Frontal cortex (tissue), 4 donors: ENCODE results near the gene NPIPA1. TPM values are rescaled to one million over a fixed set of nuclear protein-coding genes. Genes with fewer than 3 reads are reported as not detected.
A peak's percentile ranks its signal among the peaks of the same experiment; 100 is the strongest.
"Not testable (repeated sequence)": the region's sequence is repeated elsewhere in the genome, so short reads cannot be mapped to it uniquely, and the experiment has no call there.

Experiments used
- DNase-seq, 2 donors: peaks; one replicate each; pipeline ENCODE4 v3.0.0; 2012; ENCODE audit warnings: low spot score in 2 of 2
- FAIRE-seq: peaks from 2 replicates; lab custom pipeline; 2012; peaks lifted over from hg19 to GRCh38; lab: Jason Lieb, UNC
- total RNA-seq: library from RNA; depleted of rRNA; stranded (reverse); fragments of >200 nt; gene quantifications from one replicate; pipeline ENCODE4 v1.2.3, GENCODE V29; 2014
- donor health status: control.
- donor health status: control.
- donor health status: control.

Gene NPIPA1
- total RNA-seq, 1 donor from 2014 or later = 48.9 TPM

GRCh38 chr16:14928064-14928714, 9.1 kb upstream of the NPIPA1 start:
- DNase-seq = peak in 1 of 2 donors; percentile 29

GRCh38 chr16:14929176-14929575, 8.1 kb upstream of the NPIPA1 start:
- DNase-seq, FAIRE-seq: not testable (repeated sequence)

More at GRCh38 chr16:14928064-14928714, 9.1 kb upstream of the NPIPA1 start:
- not testable (repeated sequence) for FAIRE-seq

GRCh38 chr16:14930246-14930645, 7.0 kb upstream of the NPIPA1 start:
- DNase-seq, FAIRE-seq: not testable (repeated sequence)

GRCh38 chr16:14930971-14931370, 6.3 kb upstream of the NPIPA1 start:
- FAIRE-seq = not testable (repeated sequence)

DNA sequence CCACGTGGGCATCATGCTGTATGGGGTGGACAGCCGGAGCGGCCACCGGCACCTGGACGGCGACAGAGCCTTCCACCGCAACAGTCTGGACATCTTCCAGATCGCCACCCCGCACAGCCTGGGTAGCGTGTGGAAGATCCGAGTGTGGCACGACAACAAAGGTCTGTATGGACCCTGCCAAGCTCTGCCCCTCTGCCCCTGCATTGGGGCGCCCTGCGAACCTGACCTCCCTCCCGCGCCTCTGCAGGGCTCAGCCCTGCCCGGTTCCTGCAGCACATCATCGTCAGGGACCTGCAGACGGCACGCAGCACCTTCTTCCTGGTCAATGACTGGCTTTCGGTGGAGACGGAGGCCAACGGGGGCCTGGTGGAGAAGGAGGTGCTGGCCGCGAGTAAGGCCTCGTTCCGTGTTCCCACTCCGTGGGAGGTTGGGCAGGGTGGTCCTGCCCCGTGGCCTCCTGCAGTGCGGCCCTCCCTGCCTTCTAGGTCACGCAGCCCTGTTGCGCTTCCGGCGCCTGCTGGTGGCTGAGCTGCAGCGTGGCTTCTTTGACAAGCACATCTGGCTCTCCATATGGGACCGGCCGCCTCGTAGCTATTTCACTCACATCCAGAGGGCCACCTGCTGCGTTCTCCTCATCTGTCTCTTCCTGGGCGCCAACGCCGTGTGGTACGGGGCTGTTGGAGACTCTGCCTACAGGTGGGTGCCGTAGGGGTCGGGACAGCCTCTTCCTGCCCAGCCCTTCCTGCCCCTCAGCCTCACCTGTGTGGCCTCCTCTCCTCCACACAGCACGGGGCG, 4.5 kb upstream of the NPIPA1 start:
- not testable (repeated sequence) for FAIRE-seq, DNase-seq

More at GRCh38 chr16:14930971-14931370, 6.3 kb upstream of the NPIPA1 start:
- not testable (repeated sequence) for DNase-seq

DNA sequence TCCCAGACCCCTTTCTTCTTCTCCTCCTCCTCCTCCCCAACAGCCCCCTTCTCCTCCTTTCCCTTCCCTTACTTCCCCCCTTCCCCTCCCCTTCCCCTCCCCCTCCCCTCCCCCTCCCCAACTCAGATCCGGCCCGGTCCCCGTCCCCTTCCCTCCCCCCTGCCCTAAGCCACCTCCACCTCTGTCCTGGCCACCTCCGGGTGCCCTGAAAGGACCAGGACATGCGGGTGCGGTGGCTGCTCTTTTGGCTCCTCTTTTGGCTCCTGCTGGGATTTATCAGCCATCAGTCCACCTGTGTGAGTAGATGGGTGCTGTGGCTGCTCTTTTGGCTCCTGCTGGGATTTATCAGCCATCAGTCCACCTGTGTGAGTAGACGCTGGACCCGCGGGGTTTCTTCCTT, 751 bp downstream of the NPIPA1 start:
- not testable (repeated sequence) for DNase-seq, FAIRE-seq

GRCh38 chr16:14942686-14943085, 5.4 kb downstream of the NPIPA1 start:
- not testable (repeated sequence) for DNase-seq, FAIRE-seq

DNA sequence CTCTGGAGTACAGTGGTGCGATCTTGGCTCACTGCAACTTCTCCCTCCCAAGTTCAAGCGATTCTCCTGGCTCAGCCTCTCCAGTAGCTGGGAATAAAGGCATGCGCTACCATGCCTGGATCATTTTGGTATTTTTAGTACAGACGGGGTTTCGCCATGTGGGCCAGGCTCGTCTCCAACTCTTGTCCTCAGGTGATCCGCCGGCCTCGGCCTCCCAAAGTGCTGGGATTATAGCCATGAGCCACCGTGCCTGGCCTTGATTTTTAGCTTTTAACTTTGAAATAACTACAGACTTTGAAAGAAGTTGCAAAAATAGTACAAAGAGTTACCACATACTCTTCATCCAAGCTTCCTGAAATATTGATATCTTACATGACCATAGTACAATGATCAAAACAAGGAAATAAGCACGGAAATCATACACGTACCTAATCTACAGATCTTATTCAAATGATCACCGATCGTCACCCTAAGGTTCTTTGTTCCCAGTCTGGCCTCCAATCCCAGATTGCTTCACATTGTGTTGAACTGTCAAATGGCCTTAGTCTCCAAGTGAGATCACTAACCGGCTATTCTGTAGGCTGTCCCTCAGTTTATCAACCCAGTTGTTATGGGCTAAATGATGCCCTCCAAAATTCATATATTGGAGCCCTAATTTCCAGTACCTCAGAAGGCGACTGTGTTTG, 18.4 kb downstream of the NPIPA1 start:
- DNase-seq = no peak
- no peak for FAIRE-seq

DNA sequence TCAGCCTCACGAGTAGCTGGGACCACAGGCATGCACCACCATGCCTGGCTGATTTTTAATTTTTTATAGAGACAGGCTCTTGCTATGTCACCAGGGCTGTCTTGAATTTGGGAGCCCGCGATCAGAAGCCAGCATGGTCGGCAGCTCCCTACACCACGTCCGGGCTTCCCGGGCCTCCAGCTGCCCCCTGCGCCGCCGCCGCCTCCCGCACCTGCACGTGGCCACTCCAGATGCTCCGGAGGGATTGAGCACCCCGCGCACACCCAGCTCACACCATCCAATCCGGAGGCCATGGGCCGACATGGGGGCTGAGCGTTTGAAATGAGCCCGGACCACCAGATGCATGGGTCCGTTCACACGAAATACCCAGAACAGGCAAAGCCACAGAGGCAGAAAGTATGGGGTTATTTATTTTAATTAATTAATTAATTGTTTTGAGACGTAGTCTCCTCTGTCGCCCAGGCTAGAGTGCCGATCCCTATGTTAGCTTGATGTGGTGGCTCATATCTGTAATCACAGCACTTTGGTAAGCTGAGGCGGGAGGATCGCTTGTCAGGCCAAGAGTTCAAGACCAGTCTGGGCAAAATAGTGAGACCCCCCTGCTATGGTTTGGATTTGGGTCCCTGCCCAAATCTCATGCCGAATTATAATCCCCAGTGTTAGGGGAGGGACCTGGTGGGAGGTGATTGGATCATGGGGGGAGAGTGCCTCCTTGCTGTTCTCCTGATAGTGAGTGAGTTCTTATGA, 20.5 kb downstream of the NPIPA1 start:
- no peak for DNase-seq
- no peak for FAIRE-seq

- DNase-seq = no peak
- no peak for FAIRE-seq
Measured at GRCh38 chr16:14958323-14958600, 21.0 kb downstream of the NPIPA1 start.

- FAIRE-seq (no peak), DNase-seq (no peak)
Measured at GRCh38 chr16:14958970-14959369, 21.7 kb downstream of the NPIPA1 start.

DNA sequence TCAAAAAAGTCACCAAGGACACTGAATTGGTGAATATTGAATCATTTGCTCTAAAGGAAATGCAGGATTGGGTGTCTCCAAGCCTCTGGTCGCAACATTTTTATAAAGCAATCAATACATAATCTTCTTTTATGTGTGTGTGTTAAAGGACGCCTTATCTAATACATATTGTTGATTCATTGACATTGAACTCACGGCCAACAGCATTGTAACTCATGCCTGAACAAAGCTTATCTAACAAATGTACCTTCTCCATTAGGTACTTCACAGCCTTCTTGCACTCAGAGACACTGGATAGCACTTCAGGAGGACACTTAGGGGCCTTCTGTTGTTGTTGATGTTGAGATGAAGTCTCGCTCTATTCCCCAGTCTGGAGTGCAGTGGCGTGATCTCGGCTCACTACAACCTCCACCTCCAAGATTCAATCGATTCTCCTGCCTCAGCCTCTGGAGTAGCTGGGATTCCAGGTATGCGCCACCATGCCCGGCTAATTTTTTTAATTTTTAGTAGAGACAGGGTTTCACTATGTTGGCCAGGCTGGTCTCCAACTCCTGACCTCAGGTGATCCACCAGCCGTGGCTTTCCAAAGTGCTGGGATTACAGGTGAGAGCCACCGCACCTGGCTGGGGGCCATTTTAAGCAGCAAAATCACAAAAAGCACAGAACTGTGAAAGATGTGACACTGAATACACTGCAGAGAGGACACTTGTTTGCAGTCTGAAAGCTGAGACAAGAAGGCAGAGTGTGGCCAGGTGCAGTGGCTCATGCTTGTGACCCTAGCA, 24.4 kb downstream of the NPIPA1 start:
- no peak for FAIRE-seq

GRCh38 chr16:14963281-14964173, 26.3 kb downstream of the NPIPA1 start:
- no peak for FAIRE-seq
- no peak for DNase-seq

More for the DNA sequence above, 24.4 kb downstream of the NPIPA1 start:
- no peak for DNase-seq

- no peak for DNase-seq
- FAIRE-seq = no peak
Measured at GRCh38 chr16:14965328-14965727, 28.1 kb downstream of the NPIPA1 start.

DNA sequence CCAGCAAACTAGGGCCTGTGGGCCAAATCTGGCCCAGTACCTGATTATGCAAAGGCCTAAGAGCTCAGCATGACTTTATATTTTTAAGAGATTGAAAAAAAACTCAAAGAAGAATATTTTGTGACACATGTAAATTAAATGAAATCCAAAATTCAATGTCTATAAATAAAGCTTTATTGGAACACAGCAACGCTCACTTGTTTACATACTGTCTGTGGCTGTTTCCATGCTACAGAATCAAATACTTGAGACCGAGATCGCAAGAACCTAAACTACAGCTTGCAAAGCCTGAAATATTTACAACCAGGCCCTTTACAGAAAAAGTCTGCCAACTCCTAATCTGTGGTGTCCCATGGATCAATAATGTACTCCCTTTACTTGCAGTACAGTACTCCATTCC, 32.6 kb downstream of the NPIPA1 start:
- FAIRE-seq, DNase-seq: not testable (repeated sequence)

DNA sequence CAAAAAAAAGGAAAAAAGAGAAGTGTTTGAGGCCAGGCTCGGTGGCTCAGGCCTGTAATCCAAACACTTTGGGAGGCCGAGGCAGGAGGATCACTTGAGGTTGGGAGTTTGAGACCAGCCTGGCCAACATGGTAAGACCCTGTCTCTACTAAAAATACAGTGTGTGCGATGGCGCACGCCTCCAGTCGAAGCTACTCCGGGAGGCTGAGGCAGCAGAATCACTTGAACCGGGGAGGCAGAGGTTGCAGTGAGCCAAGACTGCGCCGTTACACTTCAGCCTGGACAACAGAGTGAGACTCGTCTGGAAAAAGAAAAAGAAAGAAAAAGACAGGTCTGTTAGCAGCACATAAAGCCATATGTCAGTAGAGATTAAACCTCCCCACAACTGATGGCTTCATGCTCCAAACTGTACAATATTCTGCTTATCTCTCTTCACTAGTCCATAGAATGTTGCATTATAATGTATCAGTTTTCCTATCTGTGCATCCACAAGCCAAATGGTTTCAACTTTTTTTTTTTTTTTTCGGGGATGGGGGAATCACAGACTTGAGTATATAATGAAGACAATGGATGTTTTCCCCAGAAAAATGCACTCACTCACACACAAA, 34.5 kb downstream of the NPIPA1 start:
- FAIRE-seq = not testable (repeated sequence)

GRCh38 chr16:14973785-14974322, 36.6 kb downstream of the NPIPA1 start:
- not testable (repeated sequence) for FAIRE-seq, DNase-seq

More for the DNA sequence above, 34.5 kb downstream of the NPIPA1 start:
- not testable (repeated sequence) for DNase-seq
